Ovary (tissue), 3 donors: ENCODE measurements around the gene CCDC106.

Experiments
- EP300 ChIP-seq: sonication (generic); formaldehyde crosslinking; IDR thresholded peaks from one replicate; pipeline ENCODE4 v1.6.1; 2017; ENCODE audit warnings: antibody characterized with exemption
- POLR2A ChIP-seq: fragments of 450-650 bp; IDR thresholded peaks from one replicate; pipeline ENCODE4 v1.6.1; 2017; ENCODE audit warnings: antibody characterized with exemption, mild to moderate bottlenecking, moderate library complexity
- TF ChIP-seq, protein P1 (sequence below), 3 donors: fragments of 450-650 bp in 2 of 3; fragments of 200-600 bp in 1 of 3; IDR thresholded peaks; one replicate each; pipeline versions ENCODE4 v1.5.1 to v1.8.0; 2016 to 2022; ENCODE audit warnings: antibody characterized with exemption in 3 of 3, mild to moderate bottlenecking in 1 of 3
- donor health status: DM: no; HTN: no; CAD: no.

GRCh38 chr19:55652311-55653128 is 4.5 kb downstream of the CCDC106 start:
- no peak for TF ChIP-seq POLR2A
- TF ChIP-seq, protein P1, sequence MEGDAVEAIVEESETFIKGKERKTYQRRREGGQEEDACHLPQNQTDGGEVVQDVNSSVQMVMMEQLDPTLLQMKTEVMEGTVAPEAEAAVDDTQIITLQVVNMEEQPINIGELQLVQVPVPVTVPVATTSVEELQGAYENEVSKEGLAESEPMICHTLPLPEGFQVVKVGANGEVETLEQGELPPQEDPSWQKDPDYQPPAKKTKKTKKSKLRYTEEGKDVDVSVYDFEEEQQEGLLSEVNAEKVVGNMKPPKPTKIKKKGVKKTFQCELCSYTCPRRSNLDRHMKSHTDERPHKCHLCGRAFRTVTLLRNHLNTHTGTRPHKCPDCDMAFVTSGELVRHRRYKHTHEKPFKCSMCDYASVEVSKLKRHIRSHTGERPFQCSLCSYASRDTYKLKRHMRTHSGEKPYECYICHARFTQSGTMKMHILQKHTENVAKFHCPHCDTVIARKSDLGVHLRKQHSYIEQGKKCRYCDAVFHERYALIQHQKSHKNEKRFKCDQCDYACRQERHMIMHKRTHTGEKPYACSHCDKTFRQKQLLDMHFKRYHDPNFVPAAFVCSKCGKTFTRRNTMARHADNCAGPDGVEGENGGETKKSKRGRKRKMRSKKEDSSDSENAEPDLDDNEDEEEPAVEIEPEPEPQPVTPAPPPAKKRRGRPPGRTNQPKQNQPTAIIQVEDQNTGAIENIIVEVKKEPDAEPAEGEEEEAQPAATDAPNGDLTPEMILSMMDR (IDR thresholded peaks at IDR 0.05), result no peak
- TF ChIP-seq EP300, result no peak
